ENCODE data around the gene ST8SIA5. TPM values are rescaled to one million over a fixed set of nuclear protein-coding genes. Genes with fewer than 3 reads are reported as not detected.
"Not testable (repeated sequence)": the region's sequence is repeated elsewhere in the genome, so short reads cannot be mapped to it uniquely, and the experiment has no call there.

The ST8SIA5 gene, protein sequence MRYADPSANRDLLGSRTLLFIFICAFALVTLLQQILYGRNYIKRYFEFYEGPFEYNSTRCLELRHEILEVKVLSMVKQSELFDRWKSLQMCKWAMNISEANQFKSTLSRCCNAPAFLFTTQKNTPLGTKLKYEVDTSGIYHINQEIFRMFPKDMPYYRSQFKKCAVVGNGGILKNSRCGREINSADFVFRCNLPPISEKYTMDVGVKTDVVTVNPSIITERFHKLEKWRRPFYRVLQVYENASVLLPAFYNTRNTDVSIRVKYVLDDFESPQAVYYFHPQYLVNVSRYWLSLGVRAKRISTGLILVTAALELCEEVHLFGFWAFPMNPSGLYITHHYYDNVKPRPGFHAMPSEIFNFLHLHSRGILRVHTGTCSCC
- polyA plus RNA-seq, result under 1 TPM; 0.02 to 0.06 TPM

GRCh38 chr18:46756559-46757201 lies at the start of gene ST8SIA5:
ST8SIA5 (minus strand) TSS chr18:46757053; CDS start chr18:46756508, 545 bp downstream.
- H3K27me3 ChIP-seq (ENCODE audit: control insufficient read depth in 1 of 2, insufficient read depth in 2 of 2, low read length in 2 of 2), result peaks cover 0 to 20% of the 10 kb centered on the region in 2 donors
- H3K36me3 ChIP-seq (ENCODE audit: control insufficient read depth in 2 of 2, insufficient read depth in 2 of 2, low read length in 1 of 2), result no peaks in the 10 kb centered on the region
- peaks cover 4 to 9% of the 10 kb centered on the region in 2 donors for H3K4me1 ChIP-seq (ENCODE audit: control insufficient read depth in 2 of 2, insufficient read depth in 2 of 2, low read length in 1 of 2)
- H3K4me3 ChIP-seq (ENCODE audit: low read depth in 1 of 2, low read length in 2 of 2), result peak within 1 kb of the TSS in 1 of 2 donors; percentile 24
- H3K27ac ChIP-seq (ENCODE audit: low read depth in 2 of 2, low read length in 1 of 2), result no peak within 1 kb of the TSS
- WGBS, 2 donors, result 2% methylated on average over 59 to 74 of the region's 74 CpGs
- no peaks in the 10 kb centered on the region for H3K9me3 ChIP-seq (ENCODE audit: control insufficient read depth in 2 of 2, insufficient read depth in 1 of 2, low read depth in 1 of 2, low read length in 1 of 2)

GRCh38 chr18:46795945-46796344 lies 39.1 kb upstream of the ST8SIA5 start:
- not testable (repeated sequence) for H3K36me3 ChIP-seq (ENCODE audit: control insufficient read depth in 2 of 2, insufficient read depth in 2 of 2, low read length in 1 of 2); H3K9me3 ChIP-seq (ENCODE audit: control insufficient read depth in 2 of 2, insufficient read depth in 1 of 2, low read depth in 1 of 2, low read length in 1 of 2); H3K27me3 ChIP-seq (ENCODE audit: control insufficient read depth in 1 of 2, insufficient read depth in 2 of 2, low read length in 2 of 2); H3K4me1 ChIP-seq (ENCODE audit: control insufficient read depth in 2 of 2, insufficient read depth in 2 of 2, low read length in 1 of 2); H3K27ac ChIP-seq (ENCODE audit: low read depth in 2 of 2, low read length in 1 of 2); H3K4me3 ChIP-seq (ENCODE audit: low read depth in 1 of 2, low read length in 2 of 2)
- 91 to 93% methylated on average over 6 of the region's 6 CpGs for WGBS, 2 donors

DNA sequence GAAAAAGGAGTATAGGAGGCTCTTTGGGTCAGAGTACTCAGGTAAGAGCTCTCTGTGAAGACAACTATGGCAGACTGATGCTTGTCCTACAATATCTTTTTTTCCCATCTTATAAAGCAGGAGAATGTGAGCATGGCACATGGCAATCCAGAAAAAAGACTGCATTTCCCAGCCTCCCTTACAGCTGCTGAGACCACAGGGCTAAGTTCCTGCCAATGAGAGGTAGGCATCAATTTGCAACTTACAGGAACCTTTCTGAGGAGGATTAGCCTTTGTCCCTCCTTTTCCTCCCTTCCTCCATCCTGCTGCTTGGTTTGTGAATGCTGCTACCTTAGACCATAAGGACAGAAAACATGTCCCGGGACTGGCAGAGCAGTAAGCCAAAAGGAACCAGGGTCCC lies 37.8 kb upstream of the ST8SIA5 start:
- no peak overlapping the region for H3K4me3 ChIP-seq (ENCODE audit: low read depth in 1 of 2, low read length in 2 of 2)
- 65 to 69% methylated on average over 1 of the region's 1 CpG for WGBS, 2 donors
- no peak overlapping the region for H3K27ac ChIP-seq (ENCODE audit: low read depth in 2 of 2, low read length in 1 of 2)
- peaks cover 0 to 2% of the 10 kb centered on the region in 2 donors for H3K9me3 ChIP-seq (ENCODE audit: control insufficient read depth in 2 of 2, insufficient read depth in 1 of 2, low read depth in 1 of 2, low read length in 1 of 2)
- no peaks in the 10 kb centered on the region for H3K36me3 ChIP-seq (ENCODE audit: control insufficient read depth in 2 of 2, insufficient read depth in 2 of 2, low read length in 1 of 2)
- H3K4me1 ChIP-seq (ENCODE audit: control insufficient read depth in 2 of 2, insufficient read depth in 2 of 2, low read length in 1 of 2), result no peaks in the 10 kb centered on the region
- no peaks in the 10 kb centered on the region for H3K27me3 ChIP-seq (ENCODE audit: control insufficient read depth in 1 of 2, insufficient read depth in 2 of 2, low read length in 2 of 2)

- no peak overlapping the region for H3K4me3 ChIP-seq (ENCODE audit: low read depth in 1 of 2, low read length in 2 of 2)
- 61 to 75% methylated on average over 3 of the region's 3 CpGs for WGBS, 2 donors
- H3K36me3 ChIP-seq (ENCODE audit: control insufficient read depth in 2 of 2, insufficient read depth in 2 of 2, low read length in 1 of 2), result no peaks in the 10 kb centered on the region
- H3K9me3 ChIP-seq (ENCODE audit: control insufficient read depth in 2 of 2, insufficient read depth in 1 of 2, low read depth in 1 of 2, low read length in 1 of 2), result peaks cover 0 to 3% of the 10 kb centered on the region in 2 donors
- no peaks in the 10 kb centered on the region for H3K27me3 ChIP-seq (ENCODE audit: control insufficient read depth in 1 of 2, insufficient read depth in 2 of 2, low read length in 2 of 2)
- H3K4me1 ChIP-seq (ENCODE audit: control insufficient read depth in 2 of 2, insufficient read depth in 2 of 2, low read length in 1 of 2), result no peaks in the 10 kb centered on the region
- no peak overlapping the region for H3K27ac ChIP-seq (ENCODE audit: low read depth in 2 of 2, low read length in 1 of 2)
Measured at GRCh38 chr18:46793565-46793964, 36.7 kb upstream of the ST8SIA5 start.

DNA sequence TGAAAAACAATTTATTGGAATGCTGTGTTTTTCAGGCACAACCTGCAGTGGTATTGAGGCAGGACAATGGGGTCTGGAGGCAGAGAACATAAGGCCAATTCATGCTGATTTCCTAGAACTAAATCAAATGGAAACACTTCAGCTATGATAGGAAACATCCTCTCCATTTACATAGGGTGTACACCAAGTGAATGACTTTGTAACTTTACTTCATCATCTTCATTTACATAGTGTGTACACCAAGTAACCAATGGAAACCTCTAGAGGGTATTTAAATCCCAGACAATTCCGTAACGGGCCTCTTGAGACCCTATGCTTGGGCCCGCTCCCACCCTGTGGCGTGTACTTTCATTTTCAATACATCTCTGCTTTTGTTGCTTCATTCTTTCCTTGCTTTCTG lies 32.2 kb upstream of the ST8SIA5 start:
- peaks cover 0 to 3% of the 10 kb centered on the region in 2 donors for H3K9me3 ChIP-seq (ENCODE audit: control insufficient read depth in 2 of 2, insufficient read depth in 1 of 2, low read depth in 1 of 2, low read length in 1 of 2)
- WGBS, 2 donors, result 88 to 93% methylated on average over 4 of the region's 4 CpGs
- H3K4me1 ChIP-seq (ENCODE audit: control insufficient read depth in 2 of 2, insufficient read depth in 2 of 2, low read length in 1 of 2), result no peaks in the 10 kb centered on the region
- H3K4me3 ChIP-seq (ENCODE audit: low read depth in 1 of 2, low read length in 2 of 2), result no peak overlapping the region
- H3K27me3 ChIP-seq (ENCODE audit: control insufficient read depth in 1 of 2, insufficient read depth in 2 of 2, low read length in 2 of 2), result no peaks in the 10 kb centered on the region
- H3K27ac ChIP-seq (ENCODE audit: low read depth in 2 of 2, low read length in 1 of 2), result no peak overlapping the region
- no peaks in the 10 kb centered on the region for H3K36me3 ChIP-seq (ENCODE audit: control insufficient read depth in 2 of 2, insufficient read depth in 2 of 2, low read length in 1 of 2)

- H3K4me3 ChIP-seq (ENCODE audit: low read depth in 1 of 2, low read length in 2 of 2), result no peak overlapping the region
- H3K36me3 ChIP-seq (ENCODE audit: control insufficient read depth in 2 of 2, insufficient read depth in 2 of 2, low read length in 1 of 2), result no peaks in the 10 kb centered on the region
- peaks cover 0 to 3% of the 10 kb centered on the region in 2 donors for H3K9me3 ChIP-seq (ENCODE audit: control insufficient read depth in 2 of 2, insufficient read depth in 1 of 2, low read depth in 1 of 2, low read length in 1 of 2)
- H3K4me1 ChIP-seq (ENCODE audit: control insufficient read depth in 2 of 2, insufficient read depth in 2 of 2, low read length in 1 of 2), result no peaks in the 10 kb centered on the region
- no peak overlapping the region for H3K27ac ChIP-seq (ENCODE audit: low read depth in 2 of 2, low read length in 1 of 2)
- WGBS, 2 donors, result 82 to 85% methylated on average over 3 of the region's 3 CpGs
- no peaks in the 10 kb centered on the region for H3K27me3 ChIP-seq (ENCODE audit: control insufficient read depth in 1 of 2, insufficient read depth in 2 of 2, low read length in 2 of 2)
Measured at GRCh38 chr18:46787674-46788073, 30.8 kb upstream of the ST8SIA5 start.

DNA sequence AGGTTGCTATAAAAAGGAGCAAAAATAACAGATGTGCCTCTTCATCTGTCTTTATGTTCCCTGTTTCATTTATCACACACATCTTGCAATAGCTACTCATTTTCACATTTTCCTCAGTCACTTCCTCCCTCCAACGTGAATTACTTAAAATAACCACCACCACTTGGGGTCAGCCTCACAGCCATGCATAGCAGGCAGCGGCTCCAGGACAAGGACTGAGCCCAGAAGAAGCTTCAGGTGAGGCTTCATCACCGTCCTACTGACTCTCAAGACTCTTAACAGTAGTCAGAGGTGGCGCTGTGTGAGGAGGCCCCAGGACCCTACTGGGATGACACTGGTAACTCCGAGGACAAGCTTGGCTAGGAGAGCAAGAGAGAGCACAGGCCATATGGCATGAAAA lies 15.5 kb upstream of the ST8SIA5 start:
- no peak overlapping the region for H3K27ac ChIP-seq (ENCODE audit: low read depth in 2 of 2, low read length in 1 of 2)
- no peak overlapping the region for H3K4me3 ChIP-seq (ENCODE audit: low read depth in 1 of 2, low read length in 2 of 2)
- H3K9me3 ChIP-seq (ENCODE audit: control insufficient read depth in 2 of 2, insufficient read depth in 1 of 2, low read depth in 1 of 2, low read length in 1 of 2), result peaks cover 0 to 2% of the 10 kb centered on the region in 2 donors
- H3K4me1 ChIP-seq (ENCODE audit: control insufficient read depth in 2 of 2, insufficient read depth in 2 of 2, low read length in 1 of 2), result no peaks in the 10 kb centered on the region
- no peaks in the 10 kb centered on the region for H3K36me3 ChIP-seq (ENCODE audit: control insufficient read depth in 2 of 2, insufficient read depth in 2 of 2, low read length in 1 of 2)
- H3K27me3 ChIP-seq (ENCODE audit: control insufficient read depth in 1 of 2, insufficient read depth in 2 of 2, low read length in 2 of 2), result no peaks in the 10 kb centered on the region
- 57 to 66% methylated on average over 5 of the region's 5 CpGs for WGBS, 2 donors

DNA sequence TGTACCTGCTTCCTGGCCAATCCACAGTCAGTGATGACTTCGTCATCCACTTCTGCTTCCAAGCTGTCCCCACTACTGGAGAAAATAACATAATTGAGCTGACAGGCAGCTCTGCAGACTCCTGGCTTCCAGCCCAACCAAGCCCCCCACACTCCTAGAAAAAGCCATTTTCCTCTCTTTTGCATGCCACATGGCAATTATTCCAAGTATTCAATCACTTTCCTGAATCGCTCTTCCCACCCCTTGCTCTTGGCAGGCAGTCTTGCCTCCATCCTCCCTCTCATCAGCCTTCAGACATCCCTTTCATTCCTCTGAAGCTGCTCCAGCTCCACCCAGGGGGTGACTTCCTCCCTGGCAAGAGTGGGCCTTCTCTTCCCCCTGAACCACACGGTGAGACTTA lies 14.3 kb upstream of the ST8SIA5 start:
- 48 to 55% methylated on average over 3 of the region's 3 CpGs for WGBS, 2 donors
- no peaks in the 10 kb centered on the region for H3K36me3 ChIP-seq (ENCODE audit: control insufficient read depth in 2 of 2, insufficient read depth in 2 of 2, low read length in 1 of 2)
- H3K27me3 ChIP-seq (ENCODE audit: control insufficient read depth in 1 of 2, insufficient read depth in 2 of 2, low read length in 2 of 2), result no peaks in the 10 kb centered on the region
- H3K27ac ChIP-seq (ENCODE audit: low read depth in 2 of 2, low read length in 1 of 2), result no peak overlapping the region
- no peak overlapping the region for H3K4me3 ChIP-seq (ENCODE audit: low read depth in 1 of 2, low read length in 2 of 2)
- H3K9me3 ChIP-seq (ENCODE audit: control insufficient read depth in 2 of 2, insufficient read depth in 1 of 2, low read depth in 1 of 2, low read length in 1 of 2), result peaks cover 0 to 2% of the 10 kb centered on the region in 2 donors
- no peaks in the 10 kb centered on the region for H3K4me1 ChIP-seq (ENCODE audit: control insufficient read depth in 2 of 2, insufficient read depth in 2 of 2, low read length in 1 of 2)

DNA sequence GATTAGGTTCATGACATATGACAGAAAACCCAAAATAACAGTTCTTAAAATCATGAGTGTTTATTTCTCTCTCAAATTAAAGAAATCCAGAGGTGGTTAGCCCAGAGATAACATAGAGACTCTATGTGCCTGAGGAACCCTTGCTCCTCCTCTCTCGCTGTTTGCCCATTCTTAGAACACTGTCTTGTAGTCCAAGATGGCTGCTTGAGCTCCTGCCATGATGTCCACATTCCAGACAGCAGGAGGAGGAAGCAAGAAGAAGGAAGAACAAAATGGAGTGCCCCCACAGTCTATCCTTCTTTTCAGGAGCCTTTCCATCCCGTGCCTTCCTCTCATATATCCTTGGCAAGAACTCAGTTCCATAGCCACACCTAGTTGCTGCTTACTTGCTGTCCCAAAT lies 13.9 kb upstream of the ST8SIA5 start:
- no peak overlapping the region for H3K4me3 ChIP-seq (ENCODE audit: low read depth in 1 of 2, low read length in 2 of 2)
- no peaks in the 10 kb centered on the region for H3K4me1 ChIP-seq (ENCODE audit: control insufficient read depth in 2 of 2, insufficient read depth in 2 of 2, low read length in 1 of 2)
- H3K27me3 ChIP-seq (ENCODE audit: control insufficient read depth in 1 of 2, insufficient read depth in 2 of 2, low read length in 2 of 2), result no peaks in the 10 kb centered on the region
- H3K27ac ChIP-seq (ENCODE audit: low read depth in 2 of 2, low read length in 1 of 2), result no peak overlapping the region
- 72 to 81% methylated on average over 2 of the region's 2 CpGs for WGBS, 2 donors
- no peaks in the 10 kb centered on the region for H3K36me3 ChIP-seq (ENCODE audit: control insufficient read depth in 2 of 2, insufficient read depth in 2 of 2, low read length in 1 of 2)
- H3K9me3 ChIP-seq (ENCODE audit: control insufficient read depth in 2 of 2, insufficient read depth in 1 of 2, low read depth in 1 of 2, low read length in 1 of 2), result peaks cover 0 to 2% of the 10 kb centered on the region in 2 donors

Data from esophagus (tissue), 2 donors.